Common myeloid progenitor, CD34-positive (primary cell): ENCODE results near the gene TMEM92.

Experiments
- CTCF ChIA-PET: fragments of 350-600 bp; sonication (Branson Sonifier 250); formaldehyde crosslinking; loops from one replicate; lab custom pipeline; 2021; ENCODE audit warnings: antibody characterized with exemption; lab: Charles Lee
- POLR2A ChIA-PET: fragments of 350-600 bp; sonication (Branson Sonifier 250); formaldehyde crosslinking; loops from one replicate; lab custom pipeline; 2021; ENCODE audit warnings: antibody characterized with exemption; lab: Charles Lee
- DNase-seq, 3 donors: peaks; one replicate each; pipeline versions ENCODE4 v3.0.0 to v3.0.0-alpha.2; 2013
- H3K27ac ChIP-seq, 2 experiments: 1 replicate in 1 of 2; 2 replicates in 1 of 2; pipeline ENCODE4 v1.7.0; 2013; ENCODE audit warnings: inconsistent platforms in 2 of 2, low read length in 2 of 2, mild to moderate bottlenecking in 2 of 2, low read depth in 1 of 2, moderate library complexity in 1 of 2; ENCODE audit not compliant: severe bottlenecking in 2 of 2, insufficient read depth in 1 of 2, poor library complexity in 1 of 2
- H3K27me3 ChIP-seq, 5 experiments: replicated peaks in 2 of 5; 1 replicate in 3 of 5; 2 replicates in 2 of 5; pipeline versions ENCODE4 v1.6.1 to v1.7.0; 2013; ENCODE audit warnings: low read length in 4 of 5, mild to moderate bottlenecking in 2 of 5, moderate library complexity in 2 of 5, inconsistent platforms in 1 of 5; ENCODE audit not compliant: insufficient read depth in 5 of 5, control insufficient read depth in 4 of 5
- H3K36me3 ChIP-seq, 4 experiments: 1 replicate in 2 of 4; 2 replicates in 2 of 4; pipeline versions ENCODE4 v1.6.1 to v1.7.0; 2013; ENCODE audit warnings: low read length in 3 of 4, control low read depth in 1 of 4, mild to moderate bottlenecking in 1 of 4; ENCODE audit not compliant: control insufficient read depth in 4 of 4, insufficient read depth in 4 of 4
- H3K4me1 ChIP-seq, 4 experiments: 1 replicate in 3 of 4; 2 replicates in 1 of 4; pipeline versions ENCODE4 v1.6.1 to v1.7.1; 2013; ENCODE audit warnings: low read length in 3 of 4, mild to moderate bottlenecking in 3 of 4, control low read depth in 1 of 4, inconsistent platforms in 1 of 4, moderate library complexity in 1 of 4; ENCODE audit not compliant: control insufficient read depth in 4 of 4, insufficient read depth in 4 of 4; ENCODE audit errors: control extremely low read depth in 1 of 4
- H3K4me3 ChIP-seq, 7 experiments: 1 replicate in 4 of 7; 2 replicates in 3 of 7; pipeline versions ENCODE4 v1.5.1 to v1.7.0; 2013; ENCODE audit warnings: mild to moderate bottlenecking in 7 of 7, low read length in 6 of 7, moderate library complexity in 6 of 7, inconsistent platforms in 2 of 7, low read depth in 2 of 7, control low read depth in 1 of 7; ENCODE audit not compliant: insufficient read depth in 4 of 7, control insufficient read depth in 1 of 7; ENCODE audit errors: extremely low read depth in 1 of 7
- H3K9me3 ChIP-seq, 5 experiments: 1 replicate in 4 of 5; 2 replicates in 1 of 5; pipeline versions ENCODE4 v1.6.1 to v1.7.1; 2013; ENCODE audit warnings: low read length in 4 of 5, mild to moderate bottlenecking in 2 of 5, inconsistent platforms in 1 of 5, low read depth in 1 of 5, moderate library complexity in 1 of 5; ENCODE audit not compliant: control insufficient read depth in 4 of 5, insufficient read depth in 2 of 5; ENCODE audit errors: control extremely low read depth in 1 of 5
- WGBS: methylation state at CpG from one replicate; pipeline ENCODE4 v1.1.5; 2013; ENCODE audit not compliant: insufficient coverage; 5-methylcytosine and 5-hydroxymethylcytosine counted together

TMEM92 gene

DNA sequence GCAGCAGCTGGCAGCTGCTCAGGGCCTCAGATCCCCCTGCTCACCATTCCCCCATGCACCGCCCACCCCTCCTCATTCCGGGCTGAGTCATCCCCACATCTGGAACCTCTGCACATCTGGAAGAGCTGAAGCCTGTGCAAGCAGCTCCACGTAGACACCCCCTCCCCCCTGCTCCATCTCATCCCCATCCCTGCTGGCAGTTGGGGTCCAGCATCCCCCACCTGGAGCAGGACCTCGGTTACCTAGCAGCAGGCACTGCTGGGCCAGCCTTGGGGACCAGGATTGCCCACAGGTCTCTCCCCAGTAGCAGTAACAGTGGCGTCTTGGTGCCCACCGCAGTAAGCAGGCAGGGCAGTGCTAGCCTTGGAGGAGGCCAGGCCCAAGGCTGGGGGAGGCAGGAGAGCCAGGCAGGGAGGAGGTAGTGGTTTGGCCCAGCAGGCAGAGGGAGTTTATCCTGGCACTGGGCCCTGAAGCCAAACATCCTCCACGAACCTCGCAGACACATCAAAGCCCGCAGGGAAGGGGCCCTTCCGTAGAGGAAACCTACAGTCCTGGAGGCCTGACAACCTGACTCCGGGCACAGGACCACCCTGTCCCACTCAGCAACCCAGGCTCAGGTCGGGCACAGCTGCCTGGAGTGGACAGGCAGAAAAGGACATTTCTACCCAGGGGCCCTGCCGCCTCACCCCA, 7.7 kb upstream of the TMEM92 start:
- CTCF ChIA-PET: interaction anchor here (0.7 to 15.2 kb wide), 11 partner anchors 8 to 118 kb away, joined by 3 to 184 read pairs (median 5); partner anchors contain the start of genes COL1A1 and TMEM92
- POLR2A ChIA-PET: no interaction called here
- Histone ChIP-seq H3K9me3 (no peaks in the 10 kb centered on the region), H3K4me1 (peaks cover 0 to 41% (median 31%) of the 10 kb centered on the region in 4 experiments), H3K36me3 (no peaks in the 10 kb centered on the region), H3K27ac (no peak overlapping the region), H3K27me3 (peaks cover 0 to 3% (median 0%) of the 10 kb centered on the region in 5 experiments), H3K4me3 (peak overlapping the region in 1 of 7 experiments; percentile 13)
- 33% methylated on average over 10 of the region's 13 CpGs for WGBS
- DNase-seq: peak in 1 of 3 donors; percentile 42

DNA sequence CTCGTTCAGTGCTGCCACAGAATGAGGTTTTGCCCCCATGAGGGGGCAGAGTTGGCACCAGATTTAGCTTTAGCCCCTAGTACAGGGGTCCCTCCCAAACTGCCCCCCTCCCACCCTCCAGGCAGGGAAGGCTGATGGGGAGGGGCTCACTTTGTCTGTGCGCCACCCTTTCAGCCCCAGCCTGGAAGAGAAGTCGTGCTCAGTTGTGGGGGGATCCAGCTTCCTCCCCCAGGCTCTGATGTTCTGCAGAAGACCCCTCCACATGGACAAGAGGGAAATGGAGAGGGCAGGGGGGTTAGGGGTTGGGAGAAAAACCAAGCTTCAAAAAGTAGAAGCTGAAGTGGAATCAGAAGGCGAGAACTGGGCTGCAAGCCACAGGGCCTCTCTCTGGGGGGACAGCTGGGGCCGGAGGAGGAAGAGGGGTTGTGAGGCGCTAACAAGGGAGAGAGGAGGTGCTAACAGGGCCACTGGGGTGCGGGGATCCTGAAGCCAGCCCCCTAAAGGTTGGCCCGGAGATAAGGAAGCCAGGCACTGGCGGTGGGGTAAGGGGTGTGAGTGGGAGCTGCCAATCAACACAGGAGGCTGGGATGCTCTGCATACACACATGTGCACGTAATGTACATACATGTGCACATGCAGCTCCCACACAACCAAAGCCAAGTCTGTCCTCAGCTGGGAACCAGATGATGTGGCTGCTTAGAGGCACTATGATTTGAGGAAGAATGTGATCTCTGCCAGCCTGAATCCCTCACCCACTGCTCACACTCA, 7.0 kb upstream of the TMEM92 start:
- WGBS: 0% methylated on average over 7 of the region's 10 CpGs
- peak; percentile 40 to 83 (median 74) for DNase-seq
- H3K4me3 ChIP-seq: peak overlapping the region in 1 of 7 experiments; percentile 13

DNA sequence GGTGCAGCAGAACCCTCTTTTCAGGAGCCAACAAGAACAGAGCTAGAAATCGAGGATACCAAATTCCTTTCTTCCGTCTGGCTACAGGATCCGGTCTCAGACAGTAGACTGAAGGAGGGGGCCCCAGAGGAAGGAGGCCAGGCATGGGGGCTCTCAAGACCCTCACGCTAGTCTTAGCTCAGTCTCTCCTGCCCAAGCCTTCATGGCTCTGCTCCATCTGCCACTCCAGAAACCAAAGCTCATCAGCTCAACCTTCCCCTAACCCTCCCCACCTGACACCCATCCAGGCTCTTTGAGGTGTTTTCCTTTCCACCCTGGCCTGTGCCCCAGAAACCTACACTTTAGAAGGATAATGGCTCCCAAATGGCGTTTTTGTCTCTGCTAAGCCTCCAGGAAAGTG, 6.2 kb upstream of the TMEM92 start:
- ChIA-PET POLR2A (no interaction called here), CTCF (interaction anchor here (1.3 to 15.2 kb wide), 9 partner anchors 20 to 107 kb away, joined by 3 to 184 read pairs (median 6); partner anchors contain the start of gene COL1A1)
- no peak overlapping the region for H3K4me3 ChIP-seq
- no peak overlapping the region for H3K27ac ChIP-seq
- H3K9me3 ChIP-seq: no peaks in the 10 kb centered on the region
- DNase-seq: no peak
- peaks cover 0 to 51% (median 38%) of the 10 kb centered on the region in 4 experiments for H3K4me1 ChIP-seq
- H3K27me3 ChIP-seq: peaks cover 0 to 6% (median 0%) of the 10 kb centered on the region in 5 experiments
- no peaks in the 10 kb centered on the region for H3K36me3 ChIP-seq
- WGBS: 97% methylated on average over 3 of the region's 5 CpGs

More for the DNA sequence above, 7.0 kb upstream of the TMEM92 start:
- Histone ChIP-seq H3K36me3 (no peaks in the 10 kb centered on the region), H3K27me3 (peaks cover 0 to 4% (median 0%) of the 10 kb centered on the region in 5 experiments), H3K9me3 (no peaks in the 10 kb centered on the region), H3K4me1 (peaks cover 0 to 43% (median 31%) of the 10 kb centered on the region in 4 experiments), H3K27ac (no peak overlapping the region)
- POLR2A ChIA-PET: no interaction called here
- CTCF ChIA-PET: interaction anchor here (0.7 to 15.2 kb wide), 12 partner anchors 8 to 119 kb away, joined by 3 to 184 read pairs (median 6); partner anchors contain the start of genes COL1A1 and TMEM92

DNA sequence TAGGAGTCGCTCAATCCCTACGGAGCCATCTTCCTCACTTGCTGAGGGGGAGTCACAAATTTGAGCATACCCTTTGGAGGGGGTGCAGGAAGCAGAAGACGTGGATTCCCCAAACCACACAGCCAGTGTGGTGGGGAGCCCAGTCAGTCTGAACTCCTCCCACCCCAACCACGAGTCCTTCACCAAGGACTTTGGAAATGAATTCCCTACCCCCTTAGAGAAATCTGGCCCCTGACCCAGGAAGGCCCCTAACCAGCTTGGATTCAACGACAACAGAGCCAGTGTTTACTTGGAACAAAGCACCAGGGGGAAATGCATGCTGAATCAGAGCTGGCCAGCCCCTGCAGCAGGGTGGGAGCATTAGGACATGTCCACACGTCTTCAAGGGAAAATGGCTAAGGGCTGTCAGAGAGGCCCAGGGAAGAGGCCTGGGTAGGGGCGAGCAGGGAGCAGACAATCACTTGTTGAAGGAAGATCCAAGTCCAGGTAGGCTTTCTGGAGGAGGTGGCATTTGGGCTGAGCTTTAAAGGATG, 5.5 kb upstream of the TMEM92 start:
- Histone ChIP-seq H3K36me3 (no peaks in the 10 kb centered on the region), H3K9me3 (no peaks in the 10 kb centered on the region), H3K27ac (no peak overlapping the region), H3K4me3 (no peak overlapping the region), H3K27me3 (peaks cover 0 to 6% (median 0%) of the 10 kb centered on the region in 5 experiments), H3K4me1 (peaks cover 0 to 58% (median 44%) of the 10 kb centered on the region in 4 experiments)
- CTCF ChIA-PET: interaction anchor here (0.8 to 15.2 kb wide), 9 partner anchors 12 to 108 kb away, joined by 3 to 184 read pairs (median 3); partner anchors contain the start of gene COL1A1
- WGBS: 56% methylated on average over 5 of the region's 7 CpGs
- POLR2A ChIA-PET: no interaction called here
- DNase-seq: no peak

DNA sequence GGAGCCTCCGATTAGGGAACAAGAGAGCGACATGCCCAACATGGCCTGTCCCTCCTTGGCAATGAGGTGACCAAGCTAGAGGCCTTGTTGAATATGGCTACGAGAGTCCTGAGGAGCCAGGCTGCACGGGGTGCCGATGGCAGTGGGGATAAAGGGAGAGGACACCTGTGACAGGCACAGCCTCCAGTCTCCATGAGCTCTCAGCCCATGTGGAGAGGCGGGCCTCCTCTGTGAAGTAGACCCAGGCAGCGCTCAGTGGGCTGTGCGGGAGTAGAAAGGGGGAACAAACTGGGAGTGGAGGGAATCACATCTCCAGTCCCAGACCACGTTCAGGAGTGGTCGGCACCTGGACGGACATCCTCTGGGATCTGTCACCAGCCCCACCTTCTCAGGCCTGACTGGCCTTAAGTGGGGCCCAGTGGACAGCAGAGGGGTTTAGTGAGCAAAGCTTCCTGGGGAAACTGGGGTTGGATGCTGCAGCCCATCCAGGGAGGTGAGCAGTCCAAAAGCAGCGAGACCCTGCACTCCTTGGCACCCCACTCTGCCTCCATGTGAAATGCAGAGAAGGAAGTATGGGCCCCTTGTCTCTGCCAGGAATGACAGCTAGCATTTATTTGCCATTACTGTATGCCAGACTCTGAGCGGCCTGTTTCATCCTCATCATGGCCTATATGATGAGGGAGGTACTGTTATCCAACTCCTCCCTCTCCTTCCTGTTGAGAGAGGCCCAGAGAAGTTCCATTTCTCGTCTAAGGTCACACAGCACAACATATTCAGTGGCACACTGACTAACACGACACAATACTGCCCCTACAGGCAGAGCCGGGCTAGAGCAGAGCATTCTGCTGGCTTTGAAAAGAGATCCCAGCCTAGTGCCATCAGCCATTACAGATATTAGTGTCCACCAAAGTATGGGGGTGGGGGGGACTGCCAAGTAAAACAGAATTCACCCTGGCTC, 4.5 kb upstream of the TMEM92 start:
- H3K36me3 ChIP-seq: no peaks in the 10 kb centered on the region
- CTCF ChIA-PET: interaction anchor here (0.8 to 15.2 kb wide), 9 partner anchors 11 to 65 kb away, joined by 3 to 184 read pairs (median 4); partner anchors contain the start of gene COL1A1
- POLR2A ChIA-PET: no interaction called here
- WGBS: 96% methylated on average over 12 of the region's 16 CpGs
- no peak overlapping the region for H3K4me3 ChIP-seq
- H3K27ac ChIP-seq: no peak overlapping the region
- peaks cover 0 to 67% (median 53%) of the 10 kb centered on the region in 4 experiments for H3K4me1 ChIP-seq
- peak; percentile 53 to 74 (median 58) for DNase-seq
- peaks cover 0 to 6% (median 0%) of the 10 kb centered on the region in 5 experiments for H3K27me3 ChIP-seq
- H3K9me3 ChIP-seq: no peaks in the 10 kb centered on the region
